8988T (cell line): ENCODE results near the gene KLHL3.
"Not testable (repeated sequence)": the region's sequence is repeated elsewhere in the genome, so short reads cannot be mapped to it uniquely, and the experiment has no call there.

Source experiments
- DNase-seq: peaks from one replicate; pipeline ENCODE4 v3.0.0; 2011

Gene KLHL3, protein sequence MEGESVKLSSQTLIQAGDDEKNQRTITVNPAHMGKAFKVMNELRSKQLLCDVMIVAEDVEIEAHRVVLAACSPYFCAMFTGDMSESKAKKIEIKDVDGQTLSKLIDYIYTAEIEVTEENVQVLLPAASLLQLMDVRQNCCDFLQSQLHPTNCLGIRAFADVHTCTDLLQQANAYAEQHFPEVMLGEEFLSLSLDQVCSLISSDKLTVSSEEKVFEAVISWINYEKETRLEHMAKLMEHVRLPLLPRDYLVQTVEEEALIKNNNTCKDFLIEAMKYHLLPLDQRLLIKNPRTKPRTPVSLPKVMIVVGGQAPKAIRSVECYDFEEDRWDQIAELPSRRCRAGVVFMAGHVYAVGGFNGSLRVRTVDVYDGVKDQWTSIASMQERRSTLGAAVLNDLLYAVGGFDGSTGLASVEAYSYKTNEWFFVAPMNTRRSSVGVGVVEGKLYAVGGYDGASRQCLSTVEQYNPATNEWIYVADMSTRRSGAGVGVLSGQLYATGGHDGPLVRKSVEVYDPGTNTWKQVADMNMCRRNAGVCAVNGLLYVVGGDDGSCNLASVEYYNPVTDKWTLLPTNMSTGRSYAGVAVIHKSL

GRCh38 chr5:137735555-137736284 is at the start of gene KLHL3:
TSS of gene KLHL3 (minus strand) at chr5:137736089. CDS start at chr5:137735646, 443 bp downstream.
- peak; percentile 35 for DNase-seq

DNA sequence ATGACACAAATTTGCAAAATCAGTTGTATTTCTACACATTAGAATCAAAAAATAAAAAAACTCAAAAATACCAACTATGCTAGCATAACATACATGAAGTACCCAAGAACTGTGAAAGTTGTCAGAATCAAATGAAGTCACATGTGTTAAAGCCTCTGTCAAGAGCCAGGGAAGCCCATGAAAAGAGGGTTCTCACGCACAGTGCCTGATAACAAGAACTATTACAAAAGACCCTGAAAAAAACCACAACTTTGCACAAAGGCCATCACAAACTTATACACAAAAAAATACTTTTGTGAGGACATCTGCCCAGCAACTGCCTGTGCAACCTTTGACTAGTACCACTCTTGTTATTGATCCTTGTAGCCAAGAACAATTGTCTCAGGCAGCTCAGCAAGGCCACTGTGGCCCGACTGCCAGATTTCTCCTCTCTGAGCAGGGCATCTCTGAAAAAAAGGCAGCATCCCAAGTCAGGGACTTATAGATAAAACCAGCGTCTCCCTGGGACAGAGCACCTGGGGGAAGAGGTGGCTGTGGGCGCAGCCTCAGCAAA is 47.2 kb upstream of the KLHL3 start:
- DNase-seq = no peak

- no peak for DNase-seq
Measured at GRCh38 chr5:137782055-137782454, 46.2 kb upstream of the KLHL3 start.

DNA sequence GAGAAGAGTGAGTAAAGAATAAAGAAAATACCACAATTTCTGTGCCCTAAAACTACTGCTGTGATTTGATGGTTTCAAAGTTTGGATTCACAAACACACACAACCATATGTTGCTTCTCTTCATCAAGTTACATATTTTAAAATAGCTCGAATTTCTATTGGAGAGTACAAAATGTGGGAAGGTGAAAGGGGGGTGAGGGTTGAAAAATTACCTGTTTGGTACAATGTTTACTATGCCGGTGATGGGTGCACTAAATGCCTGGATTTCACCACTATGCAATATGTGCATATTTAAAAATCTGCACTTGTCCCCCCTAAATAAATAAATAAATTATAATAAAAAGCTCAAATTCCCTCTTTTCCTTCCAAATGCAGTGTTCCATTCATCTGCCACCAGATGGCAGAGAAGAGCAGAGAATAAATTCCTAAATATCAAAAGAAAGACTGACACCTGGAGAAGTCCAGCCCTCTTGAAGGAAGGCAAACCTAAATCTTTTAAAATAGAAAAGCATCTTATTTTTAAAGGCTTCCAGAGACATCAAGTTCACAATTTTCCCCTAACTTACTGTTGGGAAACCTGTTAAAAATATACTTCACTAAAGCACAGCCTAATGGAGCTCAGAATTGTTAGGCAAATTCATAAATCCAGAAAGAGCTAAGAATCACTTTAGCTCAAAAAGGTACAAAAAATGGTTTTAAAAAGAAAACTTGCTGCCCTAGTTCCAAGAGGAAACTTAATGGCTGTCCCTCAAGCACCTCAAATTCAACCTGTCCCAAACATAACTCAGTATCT is 43.1 kb upstream of the KLHL3 start:
- DNase-seq = no peak

- not testable (repeated sequence) for DNase-seq
Measured at GRCh38 chr5:137767937-137768336, 32.0 kb upstream of the KLHL3 start.

DNA sequence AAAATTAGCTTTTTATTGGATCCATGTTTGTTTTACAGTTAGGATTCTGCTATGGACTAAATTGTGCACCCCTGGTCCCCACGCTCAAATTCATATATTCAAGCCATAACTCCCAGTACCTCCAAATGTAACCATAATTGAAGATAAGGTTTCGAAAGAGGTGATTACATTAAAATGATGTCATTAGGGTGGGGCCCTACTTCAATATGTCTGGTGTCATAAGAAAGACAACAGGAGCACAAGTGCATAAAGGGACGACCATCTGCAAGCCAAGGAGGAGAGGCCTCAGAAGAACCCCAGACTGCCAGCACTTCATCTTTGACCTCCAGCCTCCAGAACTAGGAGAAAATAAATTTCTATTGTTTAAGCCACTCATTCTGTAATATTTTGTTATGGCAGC is 25.7 kb upstream of the KLHL3 start:
- DNase-seq = no peak

DNA sequence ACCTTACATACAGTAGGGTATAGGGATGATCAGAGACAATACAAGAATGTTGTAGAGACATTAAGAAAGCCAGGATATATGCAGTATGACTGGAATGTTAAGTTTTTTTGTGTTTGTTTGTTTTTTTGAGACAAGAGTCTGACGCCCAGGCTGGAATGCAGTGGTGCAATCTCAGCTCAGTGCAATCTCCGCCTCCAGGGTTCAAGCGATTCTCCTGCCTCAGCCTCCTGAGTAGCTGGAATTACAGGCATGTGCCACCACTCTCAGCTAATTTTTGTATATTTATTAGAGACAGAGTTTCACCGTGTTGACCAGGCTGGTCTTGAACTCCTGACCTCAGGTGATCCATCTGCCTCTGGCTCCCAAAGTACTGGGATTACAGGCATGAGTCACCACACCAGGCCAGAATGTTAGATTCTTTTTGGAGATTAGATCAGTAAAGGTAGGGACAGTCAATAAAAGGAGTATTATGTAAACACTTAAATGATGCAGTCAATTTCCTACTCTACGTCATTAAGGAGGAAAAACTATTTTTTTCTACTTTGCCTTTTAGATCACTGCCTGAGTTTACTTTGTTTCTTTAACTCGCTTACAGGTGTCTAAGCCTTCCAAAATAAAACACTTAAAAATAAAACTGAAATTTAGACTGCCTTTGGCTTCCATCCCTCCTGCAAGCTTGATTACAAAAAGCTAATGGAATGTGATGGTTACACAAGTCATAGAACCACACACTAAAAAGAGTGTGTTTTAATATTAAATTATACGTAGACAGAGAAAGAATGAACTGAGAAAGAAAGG is 25.0 kb upstream of the KLHL3 start:
- DNase-seq = no peak

GRCh38 chr5:137760294-137760693 is 24.4 kb upstream of the KLHL3 start:
- no peak for DNase-seq

GRCh38 chr5:137758715-137759306 is 22.9 kb upstream of the KLHL3 start:
- no peak for DNase-seq

- no peak for DNase-seq
Measured at GRCh38 chr5:137758121-137758520, 22.2 kb upstream of the KLHL3 start.

- DNase-seq = no peak
Measured at GRCh38 chr5:137757634-137758033, 21.7 kb upstream of the KLHL3 start.

GRCh38 chr5:137754961-137755762 is 19.3 kb upstream of the KLHL3 start:
- DNase-seq = no peak

- DNase-seq = peak; percentile 92
Measured at GRCh38 chr5:137754188-137754960, 18.5 kb upstream of the KLHL3 start, which contains the start of gene HNRNPA0. TSS of gene HNRNPA0 (minus strand) at chr5:137754363. CDS start at chr5:137754066, 297 bp downstream.

DNA sequence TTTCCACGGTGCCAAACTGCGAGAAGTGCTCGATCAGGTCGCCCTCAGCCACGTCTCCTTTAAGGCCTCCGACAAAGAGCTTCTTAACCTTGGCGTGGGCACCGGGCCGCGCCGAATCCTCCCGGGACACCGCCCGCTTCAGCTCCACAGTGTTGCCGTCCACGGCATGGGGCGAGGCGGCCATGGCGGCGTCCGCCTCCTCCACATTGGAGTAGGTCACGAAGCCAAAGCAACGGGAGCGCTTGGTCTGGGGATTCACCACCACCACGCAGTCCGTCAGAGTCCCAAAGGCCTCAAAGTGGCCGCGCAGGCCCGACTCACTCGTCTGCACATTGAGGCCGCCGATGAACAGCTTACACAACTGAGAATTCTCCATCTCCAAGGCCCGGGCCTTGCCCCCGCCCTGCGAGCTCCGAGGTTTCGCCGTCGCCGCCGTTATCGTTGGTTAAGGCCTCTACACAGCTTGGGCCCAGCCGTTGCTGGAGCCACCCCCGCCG is 17.9 kb upstream of the KLHL3 start:
- no peak for DNase-seq

- DNase-seq = no peak
Measured at GRCh38 chr5:137752905-137753690, 17.2 kb upstream of the KLHL3 start.

- DNase-seq = no peak
Measured at GRCh38 chr5:137751869-137752491, 16.1 kb upstream of the KLHL3 start.

- no peak for DNase-seq
Measured at GRCh38 chr5:137750436-137750835, 14.5 kb upstream of the KLHL3 start.

DNA sequence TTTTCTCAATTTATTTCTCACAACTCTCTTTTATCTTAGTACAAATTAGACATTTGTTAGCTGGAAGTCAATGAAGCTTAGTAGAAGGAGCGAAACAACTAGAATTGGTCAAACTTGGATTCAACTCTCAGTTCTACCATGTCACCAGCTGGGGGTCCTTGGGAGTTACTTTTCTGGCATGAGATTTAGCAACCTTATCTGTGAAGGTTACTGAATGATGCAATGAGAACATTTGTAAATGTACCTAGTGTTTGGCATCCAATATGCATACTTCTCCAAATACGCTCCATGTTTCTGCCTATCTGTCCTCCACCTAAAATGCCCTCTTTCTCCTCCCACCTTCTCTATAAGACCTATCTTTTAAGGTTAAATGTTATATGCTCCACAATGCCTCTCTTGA is 12.0 kb upstream of the KLHL3 start:
- DNase-seq = no peak
